Nucleus accumbens (tissue), 56 donors: Measurements from ENCODE around the gene USP37.

Source experiments
- DNase-seq, 56 donors: peaks; one replicate each; lab custom pipeline; 2025; lab: John Stamatoyannopoulos, UW

Gene USP37

DNA sequence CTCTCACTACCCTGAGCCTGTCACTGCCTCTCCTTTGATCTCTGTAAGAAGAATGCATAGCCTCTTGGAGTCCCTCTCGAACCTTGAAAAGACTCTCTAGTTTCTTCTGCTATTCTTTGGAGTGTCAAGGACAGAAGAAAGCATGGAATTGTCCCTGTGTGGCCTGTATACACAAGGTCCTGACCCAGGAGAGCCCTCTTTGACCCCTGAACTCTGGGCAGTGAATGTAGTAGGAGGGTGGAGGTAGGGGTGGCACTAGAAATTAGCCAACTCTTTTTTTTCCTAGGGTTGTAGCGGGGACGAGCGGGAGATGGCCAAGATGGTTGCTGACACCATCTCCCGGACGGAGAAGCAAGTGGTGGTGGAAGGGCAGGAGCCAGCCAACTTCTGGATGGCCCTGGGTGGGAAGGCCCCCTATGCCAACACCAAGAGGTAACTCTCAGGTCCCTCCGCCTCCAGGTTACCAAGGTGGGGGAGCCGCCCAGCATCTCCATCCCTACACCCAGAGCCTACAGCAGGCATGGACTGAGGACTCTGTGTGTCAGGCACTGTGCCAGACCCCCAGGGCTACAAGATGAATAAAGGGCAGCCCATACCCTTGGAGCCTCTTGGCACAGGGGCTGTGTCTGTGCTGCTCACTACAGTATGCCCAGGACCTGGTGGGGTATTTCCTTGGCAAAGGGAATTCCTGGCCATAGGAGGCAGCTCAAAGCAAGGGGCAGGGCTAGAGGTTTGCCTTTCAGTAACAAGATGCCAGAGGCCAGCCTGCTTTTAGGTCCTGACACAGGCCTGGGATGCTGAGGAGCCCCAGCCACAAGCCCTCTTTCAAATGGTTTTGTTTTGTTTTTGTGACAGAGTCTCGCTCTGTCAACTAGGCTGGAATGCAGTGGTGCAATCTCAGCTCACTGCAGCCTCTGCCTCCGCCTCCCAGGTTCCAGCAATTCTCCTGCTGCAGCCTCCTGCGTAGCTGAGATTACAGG lies 132.9 kb downstream of the USP37 start:
- DNase-seq, result no peak

DNA sequence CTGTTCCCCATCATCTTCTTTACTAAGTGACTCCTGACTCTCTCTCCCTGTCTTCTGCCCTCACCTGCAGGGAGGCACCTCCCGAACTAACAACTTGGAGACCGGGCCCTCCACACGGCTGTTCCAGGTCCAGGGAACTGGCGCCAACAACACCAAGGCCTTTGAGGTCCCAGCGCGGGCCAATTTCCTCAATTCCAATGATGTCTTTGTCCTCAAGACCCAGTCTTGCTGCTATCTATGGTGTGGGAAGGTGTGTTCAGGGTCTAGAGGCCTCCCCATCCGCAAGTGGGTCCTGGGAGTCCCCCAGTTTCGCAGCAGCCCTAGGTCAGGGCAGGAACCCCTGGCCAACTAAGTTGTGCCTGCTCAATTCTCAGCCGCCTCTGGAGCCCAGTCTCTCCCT lies 133.7 kb downstream of the USP37 start:
- no peak for DNase-seq

DNA sequence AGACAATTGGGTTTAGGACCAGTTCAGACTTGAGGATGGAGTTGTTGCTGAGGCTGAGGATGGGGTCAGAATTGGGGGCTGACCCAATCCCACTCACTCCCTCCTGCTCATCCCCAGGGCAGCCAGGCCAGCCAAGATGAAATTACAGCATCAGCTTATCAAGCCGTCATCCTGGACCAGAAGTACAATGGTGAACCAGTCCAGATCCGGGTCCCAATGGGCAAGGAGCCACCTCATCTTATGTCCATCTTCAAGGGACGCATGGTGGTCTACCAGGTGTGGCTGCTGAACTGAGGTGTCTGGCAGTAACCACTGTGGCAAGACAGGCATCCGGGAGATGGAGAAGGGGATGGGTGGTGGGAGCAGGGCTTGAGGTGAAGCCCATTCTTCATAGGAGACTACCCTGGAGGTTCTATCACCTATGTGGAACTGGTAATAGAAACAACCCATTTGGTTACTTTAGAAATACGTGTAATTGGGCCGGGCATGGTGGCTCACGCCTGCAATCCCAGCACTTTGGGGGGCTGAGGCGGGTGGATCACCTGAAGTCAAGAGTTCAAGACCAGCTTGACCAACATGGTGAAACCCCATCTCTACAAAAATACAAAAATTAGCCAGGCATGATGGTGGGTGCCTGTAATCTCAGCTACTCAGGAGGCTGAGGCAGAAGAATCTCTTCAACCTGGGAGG lies 135.3 kb downstream of the USP37 start:
- no peak for DNase-seq

DNA sequence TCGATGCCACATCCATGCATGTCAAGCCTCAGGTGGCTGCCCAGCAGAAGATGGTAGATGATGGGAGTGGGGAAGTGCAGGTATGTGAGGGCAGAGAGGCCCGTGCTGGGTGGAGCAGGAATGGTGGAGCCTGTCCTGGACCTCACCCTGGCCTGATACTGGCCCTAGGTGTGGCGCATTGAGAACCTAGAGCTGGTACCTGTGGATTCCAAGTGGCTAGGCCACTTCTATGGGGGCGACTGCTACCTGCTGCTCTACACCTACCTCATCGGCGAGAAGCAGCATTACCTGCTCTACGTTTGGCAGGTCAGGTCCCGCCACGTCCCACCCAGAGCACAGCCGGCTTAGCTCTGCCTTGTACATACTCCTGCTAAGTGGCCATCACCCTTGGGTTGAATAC lies 136.3 kb downstream of the USP37 start:
- DNase-seq, result no peak

DNA sequence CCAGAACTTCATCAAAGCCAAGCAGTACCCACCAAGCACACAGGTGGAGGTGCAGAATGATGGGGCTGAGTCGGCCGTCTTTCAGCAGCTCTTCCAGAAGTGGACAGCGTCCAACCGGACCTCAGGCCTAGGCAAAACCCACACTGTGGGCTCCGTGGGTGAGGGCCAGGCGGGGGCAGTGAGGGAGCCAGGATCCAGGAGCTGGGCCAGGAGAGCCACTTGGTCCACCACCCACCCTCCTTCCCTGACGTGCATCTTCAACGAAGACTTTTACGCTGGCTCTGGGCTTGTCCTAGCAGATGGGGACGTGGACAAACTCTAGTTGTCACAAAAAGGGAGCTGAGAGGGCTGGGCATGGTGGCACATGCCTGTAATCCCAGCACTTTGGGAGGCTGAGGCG lies 137.4 kb downstream of the USP37 start:
- DNase-seq, result no peak

DNA sequence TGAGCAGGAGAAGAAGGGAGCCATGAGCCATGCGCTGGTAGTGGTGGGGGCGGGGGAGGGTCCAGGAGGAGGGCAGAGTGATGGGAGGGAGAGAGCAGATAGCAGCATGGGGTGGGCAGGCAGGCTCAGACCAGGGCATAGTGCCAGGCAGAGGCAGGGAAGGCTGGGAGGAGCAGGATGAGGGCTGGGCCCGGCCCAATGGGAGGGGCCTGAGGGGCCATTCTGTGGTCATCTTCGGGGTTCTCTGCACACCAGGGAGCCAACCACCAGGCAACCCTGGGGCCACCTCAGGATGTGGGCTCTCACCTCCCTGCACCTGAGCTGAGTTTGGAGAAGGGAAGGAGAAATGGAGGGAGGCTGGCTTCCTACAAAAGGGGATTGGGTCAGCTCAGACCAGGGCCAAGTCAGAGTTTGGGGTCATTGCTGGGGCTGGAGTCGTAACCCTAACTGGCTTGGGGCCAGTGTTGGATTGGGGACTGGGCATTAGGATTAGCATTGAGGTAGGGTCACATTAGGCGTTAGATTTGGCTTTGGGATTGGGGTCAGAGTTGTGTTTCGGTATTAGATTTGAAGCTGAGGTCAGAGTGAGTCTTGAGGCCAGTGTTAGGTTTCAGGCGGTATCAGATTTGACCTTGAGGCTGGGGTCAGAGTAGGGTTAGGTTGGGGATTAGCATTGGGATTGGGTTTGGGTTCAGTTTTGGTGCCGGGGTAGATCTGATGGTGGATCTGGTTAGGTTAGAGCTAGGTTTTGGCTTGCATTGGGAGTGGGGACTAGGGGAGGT lies 138.0 kb downstream of the USP37 start:
- DNase-seq, result no peak

DNA sequence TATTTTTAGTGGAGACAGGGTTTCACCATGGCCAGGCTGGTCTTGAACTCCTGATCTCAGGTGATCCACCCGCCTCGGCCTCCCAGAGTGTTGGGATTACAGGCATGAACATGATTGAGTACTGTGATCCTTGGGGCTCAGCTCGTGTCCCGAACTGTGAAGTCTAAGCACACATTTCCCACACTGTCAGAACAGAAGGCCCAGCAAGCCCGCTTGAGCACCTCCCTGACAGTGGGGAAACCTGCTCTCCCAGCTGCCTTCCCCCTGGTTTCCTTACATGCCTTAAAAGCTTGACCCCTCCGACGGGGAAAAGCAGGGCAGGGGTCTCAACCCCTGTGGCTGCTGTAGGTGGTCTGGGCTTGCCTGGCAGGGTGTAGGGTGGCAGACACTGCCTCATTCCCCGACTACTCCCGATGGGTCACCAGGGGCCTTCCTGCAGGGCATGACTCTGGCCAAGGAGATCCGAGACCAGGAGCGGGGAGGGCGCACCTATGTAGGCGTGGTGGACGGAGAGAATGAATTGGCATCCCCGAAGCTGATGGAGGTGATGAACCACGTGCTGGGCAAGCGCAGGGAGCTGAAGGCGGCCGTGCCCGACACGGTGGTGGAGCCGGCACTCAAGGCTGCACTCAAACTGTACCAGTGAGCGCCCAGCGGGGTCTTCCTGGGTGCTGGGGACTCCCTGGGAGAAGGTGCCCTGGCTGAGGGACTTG lies 139.1 kb downstream of the USP37 start:
- no peak for DNase-seq

DNA sequence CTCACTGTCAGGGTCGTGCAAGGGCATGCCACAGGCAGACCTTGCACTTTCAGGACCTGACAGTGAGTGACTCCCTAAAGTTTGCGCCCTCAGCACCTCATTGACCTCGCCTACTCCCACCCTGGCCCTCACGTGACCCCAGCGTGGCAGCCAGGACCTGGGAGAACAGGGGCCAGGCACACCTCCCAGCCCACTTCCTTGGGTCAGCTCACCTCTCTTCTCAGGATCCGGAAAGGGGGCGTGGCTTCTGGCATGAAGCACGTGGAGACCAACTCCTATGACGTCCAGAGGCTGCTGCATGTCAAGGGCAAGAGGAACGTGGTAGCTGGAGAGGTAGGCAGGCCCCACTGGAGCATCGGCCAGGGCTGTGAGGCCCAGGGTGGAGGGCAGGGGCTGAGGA lies 140.4 kb downstream of the USP37 start:
- no peak for DNase-seq

DNA sequence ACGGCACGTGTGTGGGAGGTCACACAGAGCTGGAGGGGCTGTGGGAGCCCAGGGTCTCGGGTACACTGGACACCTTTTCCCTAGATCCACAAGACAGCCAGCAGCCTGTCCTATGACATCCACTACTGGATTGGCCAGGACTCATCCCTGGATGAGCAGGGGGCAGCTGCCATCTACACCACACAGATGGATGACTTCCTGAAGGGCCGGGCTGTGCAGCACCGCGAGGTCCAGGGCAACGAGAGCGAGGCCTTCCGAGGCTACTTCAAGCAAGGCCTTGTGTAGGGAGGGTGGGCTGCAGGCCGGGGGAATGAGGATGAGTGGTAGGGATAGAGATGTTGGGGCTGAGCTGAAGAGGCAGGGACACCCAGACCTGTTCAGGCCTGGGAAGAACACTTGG lies 142.6 kb downstream of the USP37 start:
- no peak for DNase-seq

DNA sequence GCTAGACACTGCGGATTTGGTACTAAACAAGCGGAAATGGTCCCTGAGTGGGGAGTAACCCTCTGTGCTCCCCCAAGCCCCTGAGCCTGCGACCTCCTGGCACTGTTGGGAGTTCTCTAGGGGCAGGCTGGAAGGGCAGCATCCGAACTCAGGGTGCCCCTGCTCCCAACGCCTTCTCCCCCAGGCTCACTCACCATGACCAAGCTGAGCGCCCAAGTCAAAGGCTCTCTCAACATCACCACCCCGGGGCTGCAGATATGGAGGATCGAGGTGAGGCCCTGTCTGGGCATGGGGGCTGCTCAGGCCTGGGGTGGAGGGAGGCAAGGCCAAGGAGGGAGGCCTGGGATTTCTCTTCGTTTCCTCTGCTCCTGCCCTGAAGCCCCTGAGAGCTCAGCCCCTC lies 144.6 kb downstream of the USP37 start:
- DNase-seq, result no peak

DNA sequence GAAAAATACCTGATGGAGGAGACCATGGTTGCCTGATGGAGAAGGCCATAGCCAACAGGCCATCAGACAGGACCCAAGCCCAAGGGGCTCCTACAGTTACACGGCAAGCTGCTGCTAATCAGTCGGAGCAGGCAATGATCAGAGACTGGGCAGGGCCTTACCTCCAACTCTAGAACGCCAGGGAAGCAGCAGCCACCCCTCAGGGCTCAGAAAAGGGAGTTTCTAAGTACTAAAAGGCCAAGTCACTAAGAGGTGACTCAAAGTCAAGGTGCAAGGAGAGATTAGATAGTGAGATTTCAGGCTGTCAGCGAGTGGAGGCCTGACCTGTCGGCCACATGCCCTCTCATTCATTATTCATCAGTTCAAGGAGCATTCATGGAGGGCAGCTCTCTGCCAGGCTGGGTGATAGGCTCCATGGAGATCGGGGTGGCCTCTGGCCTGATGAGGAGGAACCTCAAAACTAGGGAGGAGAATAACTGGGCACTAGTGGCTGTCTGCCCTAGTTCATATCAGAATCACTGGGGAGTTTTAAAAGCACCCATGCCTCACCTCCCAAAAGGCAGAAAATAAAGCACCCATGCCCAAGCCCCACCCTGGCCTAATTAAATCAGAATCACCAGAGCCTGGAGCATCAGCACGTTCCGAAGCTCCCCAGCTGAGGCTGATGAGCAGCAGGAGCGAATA lies 145.6 kb downstream of the USP37 start:
- DNase-seq, result no peak

DNA sequence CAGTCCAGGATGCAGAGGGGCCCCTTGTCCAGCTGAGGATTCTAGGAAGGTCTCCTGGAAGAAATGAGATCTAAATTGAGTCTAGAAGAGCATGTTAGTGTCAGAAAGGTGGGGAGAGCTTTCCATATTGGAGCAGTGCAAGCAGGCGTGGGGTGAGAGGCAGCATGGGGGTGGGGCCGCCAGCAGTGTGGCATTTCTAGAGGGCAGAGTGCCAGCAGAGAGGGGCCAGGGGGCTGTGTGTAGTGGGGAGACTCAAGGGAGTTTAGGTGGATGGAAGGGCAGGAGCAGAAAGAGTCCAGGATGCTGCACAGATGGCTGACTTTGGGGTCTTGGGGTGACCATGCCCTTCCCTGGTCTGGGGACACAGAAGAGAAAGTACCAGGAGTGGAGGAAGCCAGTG lies 147.1 kb downstream of the USP37 start:
- no peak for DNase-seq

DNA sequence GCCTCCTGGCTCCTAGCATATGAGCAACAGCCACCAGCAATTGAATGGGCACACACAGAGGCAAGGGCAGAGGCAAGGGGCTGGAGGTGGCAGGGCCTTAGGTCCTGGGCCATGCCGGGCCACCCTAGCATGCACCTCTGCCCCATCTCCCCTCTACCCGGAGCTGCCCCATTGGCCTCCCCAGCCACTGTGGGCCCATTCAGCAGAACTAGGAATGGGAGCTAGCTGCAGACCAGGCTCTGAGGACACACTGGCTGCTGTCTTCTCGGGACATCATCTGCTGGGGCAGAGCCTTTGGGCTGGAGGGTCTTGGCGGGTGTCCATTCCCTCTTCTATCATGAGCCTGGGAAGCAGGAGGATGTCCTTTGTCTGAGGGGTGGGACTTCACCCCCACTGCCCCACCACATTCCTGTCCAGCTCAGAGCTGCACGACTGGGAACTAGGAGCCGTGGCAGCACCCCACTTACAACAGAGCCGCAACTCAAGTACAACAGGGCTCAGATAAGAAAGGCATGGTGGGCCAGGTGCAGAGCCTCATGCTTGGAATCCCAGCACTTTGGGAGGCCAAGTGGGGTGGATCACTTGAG lies 148.4 kb downstream of the USP37 start:
- DNase-seq, result no peak

DNA sequence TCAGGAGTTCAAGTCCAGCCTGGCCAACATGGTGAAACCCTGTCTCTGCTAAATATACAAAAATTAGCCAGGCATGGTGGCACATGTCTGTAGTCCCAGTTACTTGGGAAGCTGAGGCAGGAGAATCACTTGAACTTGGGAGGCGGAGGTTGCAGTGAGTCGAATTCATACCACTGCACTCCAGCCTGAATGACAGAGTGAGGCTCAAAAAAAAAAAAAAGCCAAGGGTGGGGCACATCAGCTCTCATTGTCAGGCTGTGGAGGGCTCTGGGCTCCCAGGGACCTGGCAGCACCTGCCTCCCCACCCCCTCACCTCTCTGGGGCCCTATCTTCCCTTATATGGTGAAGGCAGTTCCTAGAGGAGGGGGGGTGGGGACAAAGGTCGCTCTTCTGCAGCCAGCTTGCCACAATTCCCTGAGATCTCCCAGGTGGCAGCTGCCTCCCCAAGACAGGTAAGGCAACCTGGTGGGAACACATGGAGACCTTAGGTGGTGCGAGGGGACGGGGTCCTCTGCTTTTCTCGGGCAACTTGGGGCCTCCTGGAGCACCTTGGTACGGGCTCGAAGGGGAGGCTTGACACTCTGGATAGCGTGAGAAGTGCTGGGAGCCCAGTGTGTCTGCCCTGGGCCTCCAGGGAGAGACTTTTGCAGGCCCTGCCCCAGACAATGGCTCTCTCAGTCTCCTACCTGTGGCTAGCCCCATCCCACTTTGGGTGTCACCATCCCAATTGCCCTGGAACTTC lies 149.3 kb downstream of the USP37 start, which contains the start of gene VIL1:
TSS of gene VIL1 (plus strand) at position 407 of the 742 bp plus-strand sequence. CDS start 4,656 bp downstream, outside the sequence.
- DNase-seq, result no peak

DNA sequence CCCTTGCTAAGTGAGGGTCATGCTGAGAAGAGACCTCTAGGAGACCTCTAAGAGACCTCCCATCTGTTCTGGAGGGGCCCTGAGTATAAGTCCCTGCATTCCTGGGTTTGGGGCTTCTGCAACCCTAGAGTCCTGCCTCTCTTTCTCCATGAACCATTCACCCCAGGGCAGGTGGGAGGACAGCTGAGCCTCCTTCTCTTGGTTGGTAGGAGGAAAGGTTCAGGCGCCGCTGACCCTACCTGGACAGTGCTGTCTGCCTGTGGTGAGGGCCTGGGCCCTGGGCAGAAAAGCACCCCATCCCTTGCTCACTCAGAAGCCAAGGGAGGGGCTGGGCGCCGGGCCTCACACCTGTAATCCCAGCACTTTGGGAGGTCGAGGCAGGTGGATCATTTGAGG lies 149.8 kb downstream of the USP37 start:
- DNase-seq, result no peak

DNA sequence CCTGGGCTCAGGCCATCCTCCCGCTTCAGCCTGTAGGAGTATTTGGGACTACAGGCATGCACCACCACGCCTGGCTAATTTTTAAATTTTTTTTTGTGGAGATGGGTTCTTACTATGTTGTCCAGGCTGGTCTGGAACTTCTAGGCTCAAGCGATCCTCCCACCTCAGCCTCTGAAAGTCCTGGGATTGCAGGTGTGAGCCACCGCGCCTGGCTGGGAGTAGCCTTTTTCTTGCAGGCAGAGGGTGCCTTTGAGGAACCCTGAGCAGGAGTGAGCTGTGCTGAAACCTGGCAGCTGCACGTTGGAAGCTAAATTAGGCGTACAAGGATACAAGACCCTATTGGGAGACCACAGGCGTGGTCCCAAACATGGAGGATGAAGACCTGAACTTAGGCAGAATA lies 160.4 kb downstream of the USP37 start:
- no peak for DNase-seq

DNA sequence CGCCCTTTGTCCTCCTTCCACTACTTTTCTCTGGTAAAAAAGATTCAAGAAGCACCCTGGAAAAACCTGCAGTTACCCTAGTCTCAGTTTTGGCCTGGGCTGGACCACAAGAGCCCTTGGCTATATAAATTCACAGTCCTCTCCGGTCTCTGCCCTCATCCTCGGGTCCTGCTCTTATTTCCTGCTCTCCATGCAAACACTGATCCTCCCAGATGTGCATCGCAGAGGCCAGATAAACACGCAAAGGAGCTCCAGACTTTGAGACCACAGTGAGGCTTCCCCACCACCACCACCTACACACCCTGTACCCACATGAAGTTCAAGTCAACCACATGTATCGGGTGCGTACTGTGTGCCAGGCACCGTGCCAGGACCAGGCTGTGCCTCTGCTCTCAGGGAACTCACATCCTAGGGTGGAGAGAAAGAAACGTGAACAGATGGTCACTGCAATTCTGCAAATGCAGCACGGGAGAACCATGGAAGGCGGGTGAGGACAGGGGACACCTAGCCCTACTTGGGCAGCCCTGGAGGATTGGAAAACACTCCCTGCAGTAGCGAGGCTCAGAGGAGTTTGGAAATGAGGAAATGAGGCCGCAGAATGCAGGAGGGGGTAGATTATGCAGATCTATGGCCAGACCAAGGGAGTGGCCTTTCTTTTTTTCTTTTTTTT lies 161.1 kb downstream of the USP37 start:
- DNase-seq, result peak in 30 of 56 donors; percentile 20 to 62 (median 46)
